ENCODE results near the gene PRKG1. TPM values are rescaled to one million over a fixed set of nuclear protein-coding genes. Genes with fewer than 3 reads are reported as not detected.

The PRKG1 gene
- total and polyA plus RNA-seq, 2 of the 4 experiments (the other 2 are of a cell fraction): 3.5 to 18.3 TPM

DNA sequence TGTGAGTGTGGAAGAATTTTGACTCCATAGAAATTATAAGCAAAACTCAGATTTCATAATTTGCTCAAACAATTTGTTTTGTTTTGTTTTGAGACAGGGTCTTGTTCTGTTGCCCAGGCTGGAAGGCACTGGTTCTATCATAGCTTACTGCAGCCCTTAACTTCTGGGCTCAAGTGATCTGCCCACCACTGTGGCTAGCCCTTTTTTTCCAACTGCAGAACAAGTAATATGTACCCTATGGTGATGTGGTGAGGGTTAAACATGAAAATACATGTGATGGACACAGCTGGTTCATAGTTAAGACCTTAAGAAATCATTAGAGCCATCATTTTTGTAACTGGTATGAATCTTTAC, 594.0 kb downstream of the PRKG1 start:
- DNase-seq (no peak), ATAC-seq (ENCODE audit: low read depth) (no peak)
- Histone ChIP-seq H3K4me3 (ENCODE audit: insufficient read depth, low read depth, low read length) (no peak overlapping the region), H3K9me1 (ENCODE audit: insufficient read depth, low read length) (no peaks in the 10 kb centered on the region), H2AFZ (replicated peaks; ENCODE audit: low read length, poor library complexity) (no peak overlapping the region), H4K5ac (ENCODE audit: low read depth, low read length) (no peak overlapping the region), H3K4ac (ENCODE audit: low read depth, low read length) (no peak overlapping the region), H3K9ac (ENCODE audit: low read depth, low read length) (no peak overlapping the region), H3K9me3 (ENCODE audit: control insufficient read depth, insufficient read depth, low read length) (0 out of 2 replicates have a peak, but pooled peaks cover 3% of the 10 kb centered on the region), H3K56ac (ENCODE audit: extremely low read depth, insufficient read depth, low read length) (no peak overlapping the region), H3K18ac (ENCODE audit: low read depth, low read length) (no peak overlapping the region), H3K27ac (ENCODE audit: insufficient read depth, low read length) (no peak overlapping the region), H3K23ac (ENCODE audit: low read depth, low read length) (no peak overlapping the region), H2BK15ac (ENCODE audit: low read depth, low read length) (no peak overlapping the region), H2AK9ac (replicated peaks; ENCODE audit: low read depth, low read length, poor library complexity) (no peak overlapping the region), H3K4me2 (ENCODE audit: low read depth, low read length) (no peak overlapping the region), H4K8ac (ENCODE audit: low read depth in 2 of 2, low read length in 2 of 2) (no peak overlapping the region), H3K36me3 (ENCODE audit: control insufficient read depth, insufficient read depth, low read length) (no peaks in the 10 kb centered on the region), H3K79me1 (ENCODE audit: low read depth in 1 of 2, low read length in 2 of 2) (no peaks in the 10 kb centered on the region; a peak in 1 of 4 replicates), H2BK120ac (ENCODE audit: low read depth, low read length) (no peak overlapping the region), H3K4me1 (ENCODE audit: control insufficient read depth, insufficient read depth, low read length) (no peaks in the 10 kb centered on the region), H2BK5ac (ENCODE audit: low read depth, low read length, poor library complexity, severe bottlenecking) (no peak overlapping the region), H3K27me3 (ENCODE audit: control insufficient read depth, insufficient read depth, low read length) (no peaks in the 10 kb centered on the region), H2BK20ac (ENCODE audit: low read depth, low read length) (no peak overlapping the region), H2AK5ac (ENCODE audit: low read depth, low read length) (no peak overlapping the region), H4K91ac (ENCODE audit: insufficient read depth, low read depth, low read length) (no peak overlapping the region), H4K20me1 (ENCODE audit: insufficient read depth, low read length) (no peaks in the 10 kb centered on the region), H3K14ac (replicated peaks; ENCODE audit: low read depth, low read length) (no peak overlapping the region)
- TF ChIP-seq MXI1 (IDR thresholded peaks at IDR 0.05; ENCODE audit: borderline replicate concordance, low read depth, low read length): no peak
- TF ChIP-seq MAFK (IDR thresholded peaks at IDR 0.05; ENCODE audit: low read depth, low read length): no peak
- no peak for TF ChIP-seq CHD1 (IDR thresholded peaks at IDR 0.05; ENCODE audit: low read depth, low read length)
- TF ChIP-seq CTCF (conservative IDR thresholded peaks at IDR 0.05; ENCODE audit: low read depth, low read length): no peak
- dilution Hi-C loops (cut with HindIII; ENCODE audit: low sequenced_read_pairs, unreplicated experiment): no loop called here
- no TSS peak for BruUV-seq (replicated peaks)
- CTCF ChIA-PET: interaction anchor here (1.6 kb wide), 1 partner anchor 9 kb away, joined by 4 read pairs; no protein-coding TSS in a partner anchor
- intact Hi-C loops (cut with micrococcal nuclease): no loop called here
- POLR2A ChIA-PET (ENCODE audit: unreplicated experiment): no interaction called here
- in situ Hi-C loops (cut with MboI; ENCODE audit: low sequenced_read_pairs): no loop called here
